H9 (cell line): ENCODE data around the gene WDR5. TPM values are rescaled to one million over a fixed set of nuclear protein-coding genes. Genes with fewer than 3 reads are reported as not detected.

ENCODE experiments used
- DNase-seq: peaks from one replicate; pipeline ENCODE4 v3.0.0-alpha.2; 2017
- H2AFZ ChIP-seq: one replicate; pipeline ENCODE4 v1.6.1; 2013; ENCODE audit warnings: mild to moderate bottlenecking, low read length, control low read depth, moderate library complexity
- H2AK5ac ChIP-seq: 2 replicates; pipeline ENCODE4 v1.6.1; 2013; ENCODE audit warnings: low read length, control low read depth, mixed read lengths; ENCODE audit not compliant: insufficient read length
- H2BK120ac ChIP-seq: one replicate; pipeline ENCODE4 v1.6.1; 2013; ENCODE audit warnings: low read depth, mild to moderate bottlenecking, low read length, control low read depth, inconsistent platforms; ENCODE audit not compliant: poor library complexity, severe bottlenecking
- H2BK12ac ChIP-seq: 2 replicates; pipeline ENCODE4 v1.6.1; 2013; ENCODE audit warnings: low read length, control low read depth, mixed read lengths, low read depth; ENCODE audit not compliant: insufficient read length
- H2BK15ac ChIP-seq: 2 replicates; pipeline ENCODE4 v1.6.1; 2013; ENCODE audit warnings: low read depth, low read length, control low read depth
- H2BK20ac ChIP-seq: one replicate; pipeline ENCODE4 v1.6.1; 2013; ENCODE audit warnings: low read depth, mild to moderate bottlenecking, low read length, control low read depth, inconsistent platforms; ENCODE audit not compliant: poor library complexity, severe bottlenecking
- H2BK5ac ChIP-seq: 2 replicates; pipeline ENCODE4 v1.6.1; 2013; ENCODE audit warnings: low read length, control low read depth, mixed read lengths; ENCODE audit not compliant: insufficient read length
- H3K14ac ChIP-seq: 2 replicates; pipeline ENCODE4 v1.6.1; 2013; ENCODE audit warnings: low read length, control low read depth; ENCODE audit not compliant: insufficient read depth
- H3K18ac ChIP-seq: 2 replicates; pipeline ENCODE4 v1.6.1; 2013; ENCODE audit warnings: low read depth, mild to moderate bottlenecking, mixed read lengths, low read length, control low read depth; ENCODE audit not compliant: insufficient read length
- H3K23ac ChIP-seq: 2 replicates; pipeline ENCODE4 v1.6.1; 2013; ENCODE audit warnings: low read length, control low read depth, mixed read lengths, low read depth; ENCODE audit not compliant: insufficient read length
- H3K23me2 ChIP-seq: 2 replicates; pipeline ENCODE4 v1.6.1; 2013; ENCODE audit warnings: low read depth, mild to moderate bottlenecking, mixed read lengths, low read length, control low read depth; ENCODE audit not compliant: insufficient read length, poor library complexity, severe bottlenecking
- H3K27ac ChIP-seq: 2 replicates; pipeline ENCODE4 v1.5.1; 2013; ENCODE audit warnings: low read length, control low read depth, mixed read lengths, low read depth; ENCODE audit not compliant: insufficient read length
- H3K27me3 ChIP-seq: 2 replicates; pipeline ENCODE4 v1.6.1; 2013; ENCODE audit warnings: low read length, control low read depth, inconsistent platforms; ENCODE audit not compliant: insufficient read depth
- H3K4ac ChIP-seq: 2 replicates; pipeline ENCODE4 v1.6.1; 2013; ENCODE audit warnings: low read depth, mild to moderate bottlenecking, control low read depth, inconsistent platforms, low read length, moderate library complexity
- H3K4me1 ChIP-seq: 2 replicates; pipeline ENCODE4 v1.6.1; 2013; ENCODE audit warnings: low read length, control low read depth, inconsistent platforms; ENCODE audit not compliant: insufficient read depth
- H3K4me2 ChIP-seq: 2 replicates; pipeline ENCODE4 v1.6.1; 2013; ENCODE audit warnings: low read length, control low read depth, mixed read lengths; ENCODE audit not compliant: insufficient read length, insufficient read depth
- H3K56ac ChIP-seq: 2 replicates; pipeline ENCODE4 v1.6.1; 2013; ENCODE audit warnings: low read depth, mild to moderate bottlenecking, mixed read lengths, low read length, control low read depth; ENCODE audit not compliant: insufficient read length
- H3K79me1 ChIP-seq: 2 replicates; pipeline ENCODE4 v1.6.1; 2013; ENCODE audit warnings: low read depth, mild to moderate bottlenecking, moderate library complexity, low read length, control low read depth, inconsistent platforms; ENCODE audit not compliant: insufficient read depth, poor library complexity, severe bottlenecking
- H3K79me2 ChIP-seq: 2 replicates; pipeline ENCODE4 v1.6.1; 2013; ENCODE audit warnings: low read length, control low read depth, inconsistent platforms; ENCODE audit not compliant: insufficient read depth
- H3K9ac ChIP-seq: 2 replicates; pipeline ENCODE4 v1.6.1; 2013; ENCODE audit warnings: low read length, control low read depth, mixed read lengths; ENCODE audit not compliant: insufficient read length; ENCODE audit errors: extremely low read depth
- H3K9me3 ChIP-seq: one replicate; pipeline ENCODE4 v1.6.1; 2013; ENCODE audit warnings: low read depth, low read length, inconsistent platforms; ENCODE audit not compliant: control insufficient read depth
- H3T11ph ChIP-seq: one replicate; pipeline ENCODE4 v1.6.1; 2013; ENCODE audit warnings: mild to moderate bottlenecking, low read length, control low read depth, inconsistent platforms
- H4K20me1 ChIP-seq: one replicate; pipeline ENCODE4 v1.6.1; 2013; ENCODE audit not compliant: control insufficient read depth, insufficient read length, insufficient read depth
- H4K5ac ChIP-seq: 2 replicates; pipeline ENCODE4 v1.6.1; 2013; ENCODE audit warnings: low read depth, mild to moderate bottlenecking, mixed read lengths, low read length, control low read depth; ENCODE audit not compliant: insufficient read length
- H4K8ac ChIP-seq: replicated peaks from 2 replicates; pipeline ENCODE4 v1.6.1; 2013; ENCODE audit warnings: low read length, control low read depth, mixed read lengths, low read depth; ENCODE audit not compliant: insufficient read length
- H4K91ac ChIP-seq: 2 replicates; pipeline ENCODE4 v1.6.1; 2013; ENCODE audit warnings: low read depth, mild to moderate bottlenecking, moderate library complexity, mixed read lengths, low read length, control low read depth; ENCODE audit not compliant: insufficient read length
- H3K27ac Mint-ChIP-seq, 3 experiments: 2 replicates in 2 of 3; 3 replicates in 1 of 3; pipeline ENCODE4 v1.8.0; 2020 to 2021; ENCODE audit warnings: mixed read lengths in 3 of 3, mild to moderate bottlenecking in 1 of 3, moderate library complexity in 1 of 3
- H3K27me3 Mint-ChIP-seq: 2 replicates; pipeline ENCODE4 v1.8.0; 2021; ENCODE audit warnings: low read depth, mild to moderate bottlenecking, moderate library complexity, mixed read lengths
- H3K36me3 Mint-ChIP-seq, 3 experiments: 2 replicates in 2 of 3; 3 replicates in 1 of 3; pipeline ENCODE4 v1.8.0; 2020 to 2021; ENCODE audit warnings: low read depth in 3 of 3, mixed read lengths in 3 of 3; ENCODE audit not compliant: insufficient read depth in 1 of 3
- H3K4me1 Mint-ChIP-seq, 2 experiments: 2 replicates each; pipeline ENCODE4 v1.8.0; 2020; ENCODE audit warnings: mixed read lengths in 2 of 2
- H3K4me3 Mint-ChIP-seq, 2 experiments: 2 replicates in 1 of 2; 3 replicates in 1 of 2; pipeline ENCODE4 v1.8.0; 2020 to 2021; ENCODE audit warnings: mild to moderate bottlenecking in 2 of 2, mixed read lengths in 2 of 2, moderate library complexity in 1 of 2
- H3K9me3 Mint-ChIP-seq, 2 experiments: 2 replicates in 1 of 2; 3 replicates in 1 of 2; pipeline ENCODE4 v1.8.0; 2020; ENCODE audit warnings: mild to moderate bottlenecking in 2 of 2, mixed read lengths in 2 of 2, moderate library complexity in 1 of 2
- WGBS: extraction: QIAGEN DNeasy Blood & Tissue Kit; methylation state at CpG from one replicate; pipeline ENCODE4 v1.1.7; 2013; ENCODE audit warnings: missing lambda C conversion rate, low lambda C conversion rate, mixed read lengths; ENCODE audit not compliant: insufficient read length; ENCODE audit errors: extremely low coverage; 5-methylcytosine and 5-hydroxymethylcytosine counted together
- total RNA-seq: library from RNA; stranded (reverse); gene quantifications from 2 replicates; pipeline ENCODE4 v1.2.1, GENCODE V29; 2021
- TF ChIP-seq, protein P1 (sequence below): fragments of 200-600 bp; sonication (generic); conservative IDR thresholded peaks from 3 replicates; pipeline ENCODE4 v1.8.0; 2021; ENCODE audit warnings: antibody characterized with exemption, mild to moderate bottlenecking

The WDR5 gene
- total RNA-seq, 1 experiment from 2014 or later = 72.3 TPM

GRCh38 chr9:134111064-134111463, 24.8 kb upstream of the WDR5 start:
- no peak overlapping the region for H4K8ac ChIP-seq
- no CpG with 5 or more reads among the region's 9 CpGs for WGBS

More at GRCh38 chr9:134111064-134111463, 24.8 kb upstream of the WDR5 start:
- Histone ChIP-seq H3K56ac (no peak overlapping the region), H3K9me3 (no peaks in the 10 kb centered on the region), H4K20me1 (no peaks in the 10 kb centered on the region), H2BK5ac (no peak overlapping the region), H4K5ac (no peak overlapping the region), H3T11ph (no peak overlapping the region), H3K27me3 (no peaks in the 10 kb centered on the region), H3K4ac (no peak overlapping the region), H3K14ac (no peak overlapping the region), H3K23ac (no peak overlapping the region), H3K9ac (no peak overlapping the region), H2AFZ (no peak overlapping the region), H3K27ac (no peak overlapping the region), H3K23me2 (no peaks in the 10 kb centered on the region), H3K79me2 (no peaks in the 10 kb centered on the region), H3K18ac (no peak overlapping the region), H3K79me1 (no peaks in the 10 kb centered on the region), H2BK20ac (no peak overlapping the region), H2BK12ac (no peak overlapping the region), H2AK5ac (no peak overlapping the region), H2BK120ac (no peak overlapping the region), H4K91ac (no peak overlapping the region), H3K4me2 (no peak overlapping the region), H3K4me1 (no peaks in the 10 kb centered on the region), H2BK15ac (no peak overlapping the region)
- H3K36me3 Mint-ChIP-seq = no peaks in the 10 kb centered on the region
- H3K4me3 Mint-ChIP-seq = no peak overlapping the region
- no peak overlapping the region for H3K27ac Mint-ChIP-seq
- H3K27me3 Mint-ChIP-seq = peaks cover 9% of the 10 kb centered on the region
- TF ChIP-seq, protein P1, sequence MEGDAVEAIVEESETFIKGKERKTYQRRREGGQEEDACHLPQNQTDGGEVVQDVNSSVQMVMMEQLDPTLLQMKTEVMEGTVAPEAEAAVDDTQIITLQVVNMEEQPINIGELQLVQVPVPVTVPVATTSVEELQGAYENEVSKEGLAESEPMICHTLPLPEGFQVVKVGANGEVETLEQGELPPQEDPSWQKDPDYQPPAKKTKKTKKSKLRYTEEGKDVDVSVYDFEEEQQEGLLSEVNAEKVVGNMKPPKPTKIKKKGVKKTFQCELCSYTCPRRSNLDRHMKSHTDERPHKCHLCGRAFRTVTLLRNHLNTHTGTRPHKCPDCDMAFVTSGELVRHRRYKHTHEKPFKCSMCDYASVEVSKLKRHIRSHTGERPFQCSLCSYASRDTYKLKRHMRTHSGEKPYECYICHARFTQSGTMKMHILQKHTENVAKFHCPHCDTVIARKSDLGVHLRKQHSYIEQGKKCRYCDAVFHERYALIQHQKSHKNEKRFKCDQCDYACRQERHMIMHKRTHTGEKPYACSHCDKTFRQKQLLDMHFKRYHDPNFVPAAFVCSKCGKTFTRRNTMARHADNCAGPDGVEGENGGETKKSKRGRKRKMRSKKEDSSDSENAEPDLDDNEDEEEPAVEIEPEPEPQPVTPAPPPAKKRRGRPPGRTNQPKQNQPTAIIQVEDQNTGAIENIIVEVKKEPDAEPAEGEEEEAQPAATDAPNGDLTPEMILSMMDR = no peak
- peaks cover 3 to 11% of the 10 kb centered on the region in 2 experiments; a peak in 1 of 5 replicates for H3K9me3 Mint-ChIP-seq
- H3K4me1 Mint-ChIP-seq = no peaks in the 10 kb centered on the region
- DNase-seq = no peak
